Activated CD8-positive, alpha-beta memory T cell treated with anti-CD3 and anti-CD28 coated beads for 36 hours (primary cell): Measurements from ENCODE around the gene H2BW2. TPM values are rescaled to one million over a fixed set of nuclear protein-coding genes. Genes with fewer than 3 reads are reported as not detected.
"Not testable (repeated sequence)": the region's sequence is repeated elsewhere in the genome, so short reads cannot be mapped to it uniquely, and the experiment has no call there.

Source experiments
- CTCF ChIA-PET: fragments of 350-600 bp; sonication (Branson Sonifier 250); formaldehyde crosslinking; loops from one replicate; lab custom pipeline; 2021; ENCODE audit warnings: antibody characterized with exemption; lab: Charles Lee
- POLR2A ChIA-PET: fragments of 350-600 bp; sonication (Branson Sonifier 250); formaldehyde crosslinking; loops from one replicate; lab custom pipeline; 2021; ENCODE audit warnings: antibody characterized with exemption; lab: Charles Lee
- total RNA-seq, 2 experiments: library from RNA; stranded (reverse); gene quantifications; one replicate each; pipeline ENCODE4 v1.2.3, GENCODE V29; 2021

The H2BW2 gene
- under 1 TPM in 1 of 2 experiments, not detected in 1; 0.08 TPM for total RNA-seq

DNA sequence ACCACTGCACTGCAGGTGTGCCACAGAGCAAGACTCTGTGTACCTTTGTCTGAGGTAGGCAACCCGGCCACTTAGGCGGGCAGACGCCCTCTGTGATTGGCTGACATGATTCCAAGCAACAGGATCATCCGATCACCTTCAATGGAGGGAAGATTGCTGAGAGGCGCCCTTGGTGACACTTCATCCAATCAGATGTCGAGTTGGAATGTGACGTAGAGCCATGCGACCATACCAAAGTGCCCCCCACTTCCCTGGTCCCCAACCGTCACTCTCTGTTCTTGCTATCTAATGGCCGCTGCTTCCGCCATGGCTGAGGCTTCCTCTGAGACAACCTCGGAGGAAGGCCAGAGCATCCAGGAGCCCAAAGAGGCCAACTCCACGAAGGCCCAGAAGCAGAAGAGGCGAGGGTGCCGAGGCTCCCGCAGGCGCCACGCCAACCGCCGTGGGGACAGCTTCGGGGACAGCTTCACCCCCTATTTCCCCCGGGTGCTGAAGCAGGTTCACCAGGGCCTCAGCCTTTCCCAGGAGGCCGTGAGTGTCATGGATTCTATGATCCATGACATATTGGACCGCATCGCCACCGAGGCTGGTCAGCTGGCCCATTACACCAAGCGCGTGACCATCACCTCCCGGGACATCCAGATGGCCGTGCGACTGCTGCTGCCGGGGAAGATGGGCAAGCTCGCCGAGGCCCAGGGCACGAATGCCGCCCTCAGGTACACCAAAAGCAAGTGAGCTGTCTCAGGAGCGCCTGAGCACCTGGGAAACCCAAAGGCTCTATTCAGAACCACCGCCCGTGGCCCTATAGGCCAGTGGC, at the start of gene H2BW2:
H2BW2 (plus strand) TSS at position 268 of the 817 bp plus-strand sequence; CDS start at position 307, 39 bp downstream.
- ChIA-PET CTCF (no interaction called here), POLR2A (no interaction called here)

DNA sequence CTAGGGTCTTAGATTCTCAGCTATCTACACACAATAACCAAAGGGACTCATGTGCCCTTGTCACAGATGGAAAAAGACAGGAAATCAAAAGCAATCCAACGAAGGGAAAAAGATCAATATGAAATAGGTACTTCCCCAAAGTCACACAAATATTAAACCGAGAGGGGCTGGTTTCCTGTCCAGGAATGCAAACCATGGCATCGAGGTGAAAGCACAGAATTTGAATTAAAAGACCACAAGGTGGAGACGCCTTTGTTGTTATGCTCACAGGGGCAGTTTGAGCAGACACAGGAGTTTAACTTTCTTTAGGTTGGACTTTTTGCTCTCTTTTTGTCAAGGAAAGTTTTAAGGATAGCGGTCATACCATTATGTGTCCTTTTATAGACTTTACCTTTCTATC, 40.5 kb upstream of the H2BW2 start:
- CTCF ChIA-PET: no interaction called here
- POLR2A ChIA-PET: no interaction called here

DNA sequence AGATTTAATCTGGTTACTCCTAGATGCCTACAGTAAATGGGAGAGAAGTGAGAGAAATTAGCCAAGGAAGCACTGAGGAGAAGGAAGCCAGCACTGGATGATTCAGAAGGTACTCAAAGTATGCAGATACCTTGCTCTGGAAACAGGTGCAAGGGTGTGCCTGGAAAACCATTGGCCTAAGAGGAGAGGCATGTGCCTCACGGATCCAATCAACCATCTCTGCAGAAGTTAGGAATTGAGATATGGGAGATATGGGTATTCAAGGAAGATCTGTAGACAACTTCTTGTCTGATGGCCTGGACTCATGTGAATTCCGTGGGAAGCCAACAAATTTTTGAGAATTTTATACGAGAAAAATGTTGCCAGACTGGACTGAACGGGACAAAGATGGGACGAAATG, 30.9 kb upstream of the H2BW2 start:
- ChIA-PET CTCF (no interaction called here), POLR2A (no interaction called here)

DNA sequence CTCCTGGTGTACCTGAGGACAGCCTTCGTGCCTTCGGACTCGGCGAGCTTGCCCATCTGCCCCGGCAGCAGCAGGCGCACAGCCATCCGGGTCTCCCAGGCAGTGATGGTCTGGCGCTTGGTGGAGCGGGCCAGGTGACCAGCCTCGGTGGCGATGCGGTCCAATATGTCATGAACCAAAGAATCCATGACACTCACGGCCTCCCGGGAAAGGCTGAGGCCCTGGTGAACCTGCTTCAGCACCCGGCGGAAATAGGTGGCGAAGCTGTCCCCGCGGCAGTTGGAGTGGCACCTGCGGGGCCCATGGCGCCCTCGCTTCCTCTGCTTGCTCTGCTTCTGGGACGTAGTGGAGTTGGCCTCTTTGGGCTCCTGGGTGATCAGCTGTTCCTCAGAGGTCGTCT, 26.6 kb upstream of the H2BW2 start:
- CTCF ChIA-PET: no interaction called here

DNA sequence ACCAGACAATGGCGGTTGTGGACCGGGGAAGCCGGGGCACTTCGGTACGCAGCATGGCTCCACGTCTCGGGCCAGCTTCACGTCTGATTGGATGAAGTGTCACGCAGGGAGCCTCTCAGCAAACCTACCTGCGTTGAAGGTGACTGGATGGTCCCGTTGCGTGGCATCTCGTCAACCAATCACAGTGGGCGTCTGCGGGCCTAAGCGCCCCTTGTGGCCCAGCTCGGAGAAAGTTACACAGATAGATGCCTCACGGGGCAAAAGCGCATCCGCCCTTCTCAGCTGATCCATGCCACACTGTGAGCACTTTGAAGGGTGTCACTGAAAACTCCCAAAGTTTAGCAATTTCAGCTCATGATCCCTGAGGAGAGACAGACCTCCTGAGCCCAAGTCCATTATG, 26.1 kb upstream of the H2BW2 start, which contains the start of gene H2BW1:
H2BW1 (minus strand) TSS at position 103 of the 400 bp plus-strand sequence. CDS start 132 bp downstream, outside the sequence.
- CTCF ChIA-PET: no interaction called here
- POLR2A ChIA-PET: no interaction called here

More for the DNA sequence above, 26.6 kb upstream of the H2BW2 start:
- POLR2A ChIA-PET: no interaction called here

DNA sequence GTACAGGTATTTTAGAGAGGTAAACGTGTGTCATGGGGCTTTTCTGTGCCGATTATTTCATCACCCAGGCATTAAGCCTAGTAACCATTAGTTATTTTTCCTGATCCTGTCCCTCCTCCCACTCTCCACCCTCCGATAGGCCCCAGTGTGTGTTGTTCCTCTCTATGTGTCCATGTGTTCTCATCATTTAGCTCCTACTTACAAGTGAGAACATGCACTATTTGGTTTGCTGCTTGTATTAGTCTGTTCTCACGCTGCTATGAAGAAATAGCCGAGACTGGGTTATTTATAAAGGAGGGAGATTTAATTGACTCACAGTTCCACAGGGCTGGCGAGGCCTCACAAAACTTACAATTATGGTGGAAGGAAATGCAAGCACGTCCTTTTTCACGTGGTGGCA, 24.2 kb upstream of the H2BW2 start:
- POLR2A ChIA-PET: not testable (repeated sequence)

DNA sequence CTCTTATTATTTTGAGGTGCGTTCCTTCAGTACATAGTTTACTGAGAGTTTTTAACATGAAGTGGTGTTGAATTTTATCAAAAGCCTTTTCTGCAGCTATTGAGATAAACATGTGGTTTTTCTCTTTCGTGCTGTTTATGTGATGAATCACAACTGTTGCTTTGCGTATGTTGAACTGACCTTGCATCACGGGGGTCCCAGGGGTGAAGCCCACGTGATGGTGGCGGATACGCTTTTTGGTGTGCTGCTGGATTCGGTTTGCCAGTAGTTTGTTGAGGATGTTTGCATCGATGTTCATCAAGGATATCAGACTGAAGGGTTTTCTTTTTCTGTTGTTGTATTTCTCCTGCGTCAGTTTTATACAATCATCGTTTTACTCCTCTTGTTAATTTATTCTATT, 21.6 kb upstream of the H2BW2 start:
- POLR2A ChIA-PET: no interaction called here
- CTCF ChIA-PET: no interaction called here

More for the DNA sequence above, 24.2 kb upstream of the H2BW2 start:
- CTCF ChIA-PET: not testable (repeated sequence)

DNA sequence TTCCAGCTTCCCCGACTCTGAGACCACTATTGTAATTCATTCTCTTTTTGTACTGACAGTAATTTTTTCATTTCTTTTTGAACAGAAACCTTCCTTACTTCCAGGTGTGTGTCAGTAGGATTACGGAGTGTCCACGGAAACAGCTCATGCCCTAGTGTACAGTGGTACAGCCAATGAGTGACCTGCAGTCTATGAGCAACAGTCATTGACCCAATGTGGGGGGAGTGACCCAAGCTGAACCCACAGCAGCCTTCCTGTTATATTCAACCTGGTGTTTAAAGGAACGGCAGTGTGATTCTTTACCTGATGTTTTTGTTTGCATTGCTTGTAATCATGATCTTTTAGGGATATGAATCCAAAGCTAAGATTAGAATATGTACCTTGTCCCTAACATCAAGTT, 1.2 kb downstream of the H2BW2 start:
- ChIA-PET CTCF (no interaction called here), POLR2A (no interaction called here)

DNA sequence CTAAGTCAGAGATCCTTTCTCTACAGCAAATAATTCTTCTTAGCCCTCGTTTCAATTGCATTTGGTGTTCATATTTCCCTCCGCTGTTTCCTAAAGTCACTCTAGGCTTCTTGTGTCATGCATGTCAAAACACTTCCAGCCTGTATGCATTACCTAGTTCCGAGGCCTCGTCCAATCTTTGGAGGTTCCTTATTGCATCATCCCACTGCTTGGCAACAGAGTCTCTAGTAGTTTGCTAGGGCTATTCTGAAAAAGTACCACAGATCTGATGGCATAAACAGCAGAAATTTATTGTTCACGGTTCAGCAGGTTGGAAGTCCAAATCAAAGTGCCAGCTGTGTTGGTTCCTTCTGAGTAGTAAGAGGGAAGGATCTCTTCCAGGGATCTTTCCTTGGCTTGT, 5.9 kb downstream of the H2BW2 start:
- POLR2A ChIA-PET: no interaction called here
- CTCF ChIA-PET: no interaction called here

DNA sequence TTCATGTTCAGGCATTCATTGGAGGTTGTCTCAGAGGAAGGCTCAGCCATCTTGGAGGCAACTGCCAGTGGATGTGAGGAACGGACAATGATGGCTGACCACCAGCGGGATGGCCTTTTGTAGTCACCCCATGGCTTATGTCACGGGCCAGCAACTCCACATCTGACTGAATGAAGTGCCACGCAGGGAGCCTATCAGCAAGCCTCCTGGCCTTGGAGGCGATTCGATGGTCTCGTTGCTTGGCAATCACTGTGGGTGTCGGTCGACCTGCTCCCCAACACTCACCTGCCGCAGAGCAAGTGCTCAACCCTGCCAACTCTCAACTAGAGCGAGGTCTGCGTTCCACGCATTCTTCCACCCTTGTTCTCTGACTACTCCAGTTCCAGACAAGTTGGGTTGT, 7.4 kb downstream of the H2BW2 start:
- POLR2A ChIA-PET: no interaction called here
- CTCF ChIA-PET: no interaction called here

DNA sequence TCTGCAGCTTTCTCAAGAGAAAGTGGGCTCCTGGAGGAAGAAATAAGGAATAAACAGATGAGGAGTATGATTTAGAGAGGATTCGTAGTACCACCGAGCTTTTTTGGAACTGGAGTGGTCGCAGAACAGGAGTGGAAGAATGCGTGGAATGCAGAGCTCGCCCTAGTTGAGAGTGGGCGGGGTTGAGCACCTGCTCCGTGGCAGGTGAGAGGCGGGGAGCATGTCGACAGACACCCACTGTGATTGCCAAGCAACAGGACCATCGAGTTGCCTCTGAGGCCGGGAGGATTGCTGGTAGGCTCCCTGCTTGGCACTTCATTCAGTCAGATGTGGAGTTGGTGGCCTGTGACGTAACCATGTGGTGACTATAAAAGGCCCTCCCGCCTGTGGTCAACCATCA, 15.2 kb downstream of the H2BW2 start:
- CTCF ChIA-PET, POLR2A ChIA-PET: not testable (repeated sequence)

DNA sequence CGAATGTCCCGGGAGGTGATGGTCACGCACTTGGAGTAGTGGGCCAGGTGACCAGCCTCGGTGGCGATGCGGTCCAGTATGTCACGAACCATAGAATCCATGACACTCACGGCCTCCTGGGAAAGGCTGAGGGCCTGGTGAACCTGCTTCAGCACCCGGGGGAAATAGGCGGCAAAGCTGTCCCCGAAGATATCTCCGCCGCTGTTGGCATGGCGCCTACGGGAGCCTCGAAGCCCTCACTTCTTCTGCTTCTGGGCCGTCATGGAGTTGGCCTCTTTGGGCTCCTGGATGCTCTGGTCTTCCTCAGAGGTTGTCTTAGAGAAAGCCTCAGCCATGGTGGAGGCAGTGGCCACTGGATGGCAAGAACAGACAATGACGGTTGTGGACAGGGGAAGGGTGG, 22.9 kb downstream of the H2BW2 start:
- POLR2A ChIA-PET, CTCF ChIA-PET: not testable (repeated sequence)

DNA sequence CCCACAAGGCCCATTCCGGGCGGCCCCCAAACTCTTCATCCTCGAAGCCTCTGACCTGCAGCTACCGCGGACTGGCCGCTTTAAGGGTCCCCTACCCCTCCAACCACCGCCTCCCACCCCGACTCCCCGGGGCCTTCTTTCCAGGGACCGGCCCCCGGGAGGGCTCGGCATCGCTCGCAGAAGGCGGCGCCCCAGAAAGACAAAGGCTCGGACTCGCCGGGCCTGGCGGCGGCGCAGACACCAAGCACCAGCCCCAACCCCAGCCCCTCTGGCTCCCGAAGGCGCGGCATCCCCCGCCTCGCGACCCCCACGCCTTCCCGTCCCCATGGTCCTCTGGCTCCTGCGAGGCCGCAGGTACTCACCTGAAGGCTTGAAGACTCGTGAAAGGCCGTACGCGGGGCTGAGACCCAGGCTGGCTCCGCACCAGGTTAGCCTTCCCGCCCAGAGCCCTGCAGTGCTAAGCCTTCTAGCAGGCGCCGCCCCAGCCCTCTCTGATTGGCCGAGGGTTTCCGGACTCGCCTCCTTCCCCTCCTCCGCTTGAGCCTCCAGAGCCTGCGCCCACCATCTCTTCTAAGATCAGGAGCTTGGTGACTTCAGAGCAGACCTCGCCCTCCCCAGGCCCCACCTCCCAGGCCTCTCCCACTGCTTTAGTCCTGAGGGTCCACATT, 36.2 kb downstream of the H2BW2 start, which contains the start of gene TMSB15C:
TMSB15C (minus strand) TSS at position 459 of the 668 bp plus-strand sequence.
- POLR2A ChIA-PET, CTCF ChIA-PET: not testable (repeated sequence)

DNA sequence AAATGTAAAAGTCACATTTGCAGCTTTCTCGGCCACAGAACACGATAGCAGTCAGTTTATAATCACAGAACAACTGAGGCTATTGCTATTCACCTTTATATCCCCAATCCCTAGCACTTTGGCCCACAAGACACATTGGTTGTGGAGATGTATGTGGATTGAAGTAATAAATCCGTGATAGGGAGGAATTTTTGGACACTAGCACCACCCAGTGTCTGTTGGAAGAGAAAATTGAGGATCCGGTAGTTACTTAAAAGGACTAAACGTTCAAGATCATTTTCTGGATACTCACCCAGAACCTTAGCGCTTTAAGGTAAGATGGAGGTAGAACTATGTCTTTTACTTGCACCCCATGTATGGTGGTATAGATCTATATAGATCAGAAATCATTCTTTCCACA, 38.1 kb downstream of the H2BW2 start:
- POLR2A ChIA-PET, CTCF ChIA-PET: not testable (repeated sequence)

DNA sequence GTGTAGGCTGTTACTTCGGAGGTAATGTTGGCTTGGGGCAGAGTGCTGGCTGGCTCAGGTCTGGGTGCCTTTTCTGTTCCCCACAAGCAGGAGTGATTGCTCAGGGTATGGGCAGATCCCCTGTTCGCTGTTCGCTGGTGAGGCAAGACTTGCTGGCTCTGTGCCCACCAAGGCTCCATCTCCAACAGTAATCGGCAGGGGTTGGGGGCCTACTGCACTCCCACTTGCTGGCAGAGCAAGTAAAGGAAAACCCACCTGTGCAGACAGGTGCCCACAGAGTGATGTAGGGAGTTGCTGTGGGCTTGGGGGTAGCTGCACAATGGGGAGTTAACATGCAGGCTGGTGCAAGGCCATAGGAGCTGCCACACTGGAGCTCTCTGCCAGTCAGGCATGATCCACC, 44.3 kb downstream of the H2BW2 start:
- CTCF ChIA-PET: no interaction called here
- POLR2A ChIA-PET: no interaction called here

DNA sequence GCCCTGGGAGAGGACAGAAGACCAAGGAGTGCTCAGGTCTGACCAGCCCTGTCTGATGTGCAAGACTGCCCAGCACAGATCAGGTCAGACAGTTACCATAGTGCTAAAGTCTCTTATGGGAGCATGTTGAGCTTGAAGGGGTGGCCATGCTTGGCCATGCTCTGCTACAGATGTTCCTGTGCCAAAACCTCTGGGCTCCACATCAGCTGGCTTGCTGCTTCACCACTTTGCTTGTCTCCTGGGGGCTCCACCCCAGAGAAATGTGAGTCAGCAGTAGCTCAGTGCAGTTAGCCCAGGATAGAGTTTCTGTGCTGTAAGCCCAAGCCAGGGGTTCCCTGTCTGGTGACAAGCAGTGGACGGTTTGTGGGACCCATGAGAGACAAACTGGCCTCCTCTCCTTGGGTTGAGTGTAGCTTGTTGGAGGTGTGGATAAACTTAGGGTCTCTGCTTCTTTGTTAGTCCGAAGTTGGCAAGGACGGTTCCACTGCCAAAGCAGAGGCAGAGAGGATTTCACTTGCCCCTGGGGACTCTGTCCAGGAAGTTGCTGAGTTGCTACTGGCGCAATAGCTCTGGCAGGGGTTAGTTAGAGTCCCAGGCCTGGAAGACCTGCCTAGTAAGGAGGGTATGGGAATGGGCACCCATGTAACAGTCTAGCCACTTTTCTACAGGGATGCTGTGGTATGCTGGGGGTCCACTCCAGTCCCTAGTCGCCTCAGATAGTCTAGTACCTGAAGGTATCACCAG, 45.0 kb downstream of the H2BW2 start:
- POLR2A ChIA-PET: no interaction called here
- CTCF ChIA-PET: interaction anchor here (0.9 kb wide), 1 partner anchor 29 kb away, joined by 3 read pairs; no protein-coding TSS in a partner anchor

DNA sequence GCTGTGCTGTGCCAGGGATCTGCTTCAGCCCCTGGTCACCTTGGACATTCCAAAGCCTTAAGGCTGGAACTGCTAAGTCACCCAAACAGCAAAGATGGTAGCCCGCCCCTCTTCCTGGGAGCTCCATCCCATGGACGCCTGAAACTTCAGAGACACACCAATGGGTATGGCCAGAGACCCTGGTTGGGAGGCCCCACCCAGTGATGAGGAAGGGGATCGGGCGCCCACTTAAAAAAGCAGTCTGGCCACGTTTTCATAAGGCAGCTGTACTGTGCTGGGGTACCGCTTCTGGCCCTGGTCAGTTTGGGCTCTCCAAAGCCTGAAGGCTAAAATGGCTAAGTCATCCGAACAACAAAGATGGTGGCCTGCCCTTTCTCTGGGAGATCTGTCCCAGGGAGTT, 45.7 kb downstream of the H2BW2 start:
- CTCF ChIA-PET: interaction anchor here (0.9 kb wide), 1 partner anchor 28 kb away, joined by 3 read pairs; no protein-coding TSS in a partner anchor
- POLR2A ChIA-PET: no interaction called here

DNA sequence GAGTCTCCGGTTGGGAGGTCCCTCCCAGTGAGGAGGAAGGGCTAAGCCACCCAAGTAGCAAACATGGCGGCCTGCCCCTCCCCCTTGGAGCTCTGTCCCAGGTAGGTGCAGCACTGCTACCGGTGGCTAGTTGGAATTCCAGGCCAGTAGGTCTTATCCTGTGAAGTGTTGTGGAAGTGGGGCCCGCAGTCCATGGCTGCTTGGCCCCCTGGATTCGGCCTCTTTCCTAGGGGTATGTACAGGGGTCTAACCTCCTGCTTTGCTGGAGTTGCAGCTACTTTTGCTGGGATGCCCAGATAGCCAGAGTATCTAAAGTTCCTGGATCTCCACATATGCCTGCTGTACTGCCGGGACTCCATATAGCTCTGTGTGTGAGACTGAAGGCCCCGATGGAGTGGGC, 46.2 kb downstream of the H2BW2 start:
- POLR2A ChIA-PET: no interaction called here
- CTCF ChIA-PET: interaction anchor here (0.9 kb wide), 1 partner anchor 28 kb away, joined by 3 read pairs; no protein-coding TSS in a partner anchor
